Ramos (cell line): ENCODE data around the gene TPST2.

Experiments
- in situ Hi-C: fragments of 300-500 bp; cut with MboI; formaldehyde crosslinking; loops from one replicate; pipeline ENCODE4 v1.14.3; 2022; ENCODE audit warnings: low sequenced_read_pairs; ENCODE audit not compliant: unreplicated experiment

Gene TPST2

GRCh38 chr22:26612652-26613051, 22.7 kb upstream of the TPST2 start:
- in situ Hi-C loops: no loop called here

GRCh38 chr22:26610996-26611395, 21.1 kb upstream of the TPST2 start:
- in situ Hi-C loops: no loop called here

- in situ Hi-C loops: no loop called here
Measured at GRCh38 chr22:26610072-26610958, 20.4 kb upstream of the TPST2 start.

- in situ Hi-C loops: no loop called here
Measured at GRCh38 chr22:26609287-26609686, 19.4 kb upstream of the TPST2 start.

GRCh38 chr22:26608129-26608528, 18.2 kb upstream of the TPST2 start:
- in situ Hi-C loops: no loop called here

- in situ Hi-C loops: no loop called here
Measured at GRCh38 chr22:26606611-26607010, 16.7 kb upstream of the TPST2 start.

GRCh38 chr22:26604368-26604767, 14.4 kb upstream of the TPST2 start:
- in situ Hi-C loops: no loop called here

GRCh38 chr22:26602127-26602526, 12.2 kb upstream of the TPST2 start:
- in situ Hi-C loops: no loop called here

GRCh38 chr22:26601726-26602125, 11.8 kb upstream of the TPST2 start:
- in situ Hi-C loops: no loop called here

GRCh38 chr22:26599505-26599904, 9.6 kb upstream of the TPST2 start:
- in situ Hi-C loops: no loop called here

- in situ Hi-C loops: no loop called here
Measured at GRCh38 chr22:26597480-26597879, 7.5 kb upstream of the TPST2 start.

- in situ Hi-C loops: no loop called here
Measured at GRCh38 chr22:26597026-26597425, 7.1 kb upstream of the TPST2 start.

GRCh38 chr22:26593763-26594162, 3.8 kb upstream of the TPST2 start:
- in situ Hi-C loops: no loop called here

- in situ Hi-C loops: no loop called here
Measured at GRCh38 chr22:26592421-26592891, 2.5 kb upstream of the TPST2 start.

- in situ Hi-C loops: no loop called here
Measured at GRCh38 chr22:26589367-26589844, 526 bp downstream of the TPST2 start.

GRCh38 chr22:26588729-26589366, 1.1 kb downstream of the TPST2 start:
- in situ Hi-C loops: no loop called here

GRCh38 chr22:26587991-26588613, 1.8 kb downstream of the TPST2 start:
- in situ Hi-C loops: no loop called here

- in situ Hi-C loops: no loop called here
Measured at GRCh38 chr22:26586556-26587325, 3.2 kb downstream of the TPST2 start.

GRCh38 chr22:26585104-26585790, 4.7 kb downstream of the TPST2 start:
- in situ Hi-C loops: no loop called here

- in situ Hi-C loops: no loop called here
Measured at GRCh38 chr22:26584010-26584409, 5.9 kb downstream of the TPST2 start.
